Stimulated activated CD8-positive, alpha-beta memory T cell treated with anti-CD3 and anti-CD28 coated beads, Interleukin-4, amount 100 ng/mL, for 48 hours (primary cell): ENCODE data around the gene RASSF4.
A peak's percentile ranks its signal among the peaks of the same experiment; 100 is the strongest.

ENCODE experiments used
- DNase-seq: peaks from one replicate; pipeline ENCODE4 v3.0.0-alpha.2; 2020

RASSF4 gene

GRCh38 chr10:44990965-44991364 is 31.4 kb downstream of the RASSF4 start:
- peak; percentile 18 for DNase-seq

GRCh38 chr10:44991571-44991970 is 32.0 kb downstream of the RASSF4 start:
- no peak for DNase-seq

GRCh38 chr10:44992070-44992731 is 32.6 kb downstream of the RASSF4 start:
- DNase-seq, result peak; percentile 14

GRCh38 chr10:44992732-44993225 is 33.2 kb downstream of the RASSF4 start:
- DNase-seq, result no peak

GRCh38 chr10:44993226-44993921 is 33.8 kb downstream of the RASSF4 start:
- DNase-seq, result peak; percentile 11

- DNase-seq, result no peak
These were observed 34.5 kb downstream of the RASSF4 start for GRCh38 chr10:44993922-44994751.

- DNase-seq, result peak; percentile 16
These were observed 35.3 kb downstream of the RASSF4 start for GRCh38 chr10:44994752-44995530.

- DNase-seq, result peak; percentile 11
These were observed 35.9 kb downstream of the RASSF4 start for GRCh38 chr10:44995581-44995913.

- DNase-seq, result peak; percentile 18
These were observed 36.5 kb downstream of the RASSF4 start for GRCh38 chr10:44995914-44996669.

- no peak for DNase-seq
These were observed 37.6 kb downstream of the RASSF4 start for GRCh38 chr10:44997105-44997748.

GRCh38 chr10:44998146-44998631 is 38.6 kb downstream of the RASSF4 start:
- DNase-seq, result no peak

GRCh38 chr10:45000138-45000751 is 40.6 kb downstream of the RASSF4 start:
- DNase-seq, result peak; percentile 36

GRCh38 chr10:45000752-45001380 is 41.3 kb downstream of the RASSF4 start, which contains the start of gene ZNF22:
TSS of gene ZNF22 (plus strand) at chr10:45000923. CDS start at chr10:45003369, 2,446 bp downstream.
- DNase-seq, result peak; percentile 81

GRCh38 chr10:45001381-45002148 is 42.0 kb downstream of the RASSF4 start:
- DNase-seq, result peak; percentile 71

GRCh38 chr10:45003432-45004000 is 43.9 kb downstream of the RASSF4 start:
- no peak for DNase-seq

- no peak for DNase-seq
These were observed 45.1 kb downstream of the RASSF4 start for GRCh38 chr10:45004661-45005060.

- DNase-seq, result no peak
These were observed 45.7 kb downstream of the RASSF4 start for GRCh38 chr10:45005284-45005683.

GRCh38 chr10:45006276-45007030 is 46.9 kb downstream of the RASSF4 start:
- no peak for DNase-seq
